Thymus (tissue), 11 donors: ENCODE results near the gene SYMPK. TPM values are rescaled to one million over a fixed set of nuclear protein-coding genes. Genes with fewer than 3 reads are reported as not detected.
A peak's percentile ranks its signal among the peaks of the same experiment; 100 is the strongest.

Experiments used
- DNase-seq, 9 donors: peaks; one replicate each; pipeline ENCODE4 v3.0.0-alpha.2; 2013; ENCODE audit warnings: low spot score in 9 of 9, low read depth in 6 of 9, missing footprints in 1 of 9
- H3K27ac ChIP-seq, 2 donors: one replicate each; pipeline ENCODE4 v1.5.1; 2013; ENCODE audit warnings: control low read depth in 1 of 2, low read depth in 1 of 2, low read length in 1 of 2, mild to moderate bottlenecking in 1 of 2, moderate library complexity in 1 of 2
- H3K27me3 ChIP-seq, 2 donors: one replicate each; pipeline ENCODE4 v1.5.1; 2013; ENCODE audit warnings: low read length in 1 of 2; ENCODE audit not compliant: control insufficient read depth in 2 of 2, insufficient read depth in 1 of 2
- H3K36me3 ChIP-seq, 2 donors: one replicate each; pipeline ENCODE4 v1.5.1; 2013; ENCODE audit warnings: low read length in 1 of 2, mild to moderate bottlenecking in 1 of 2, moderate library complexity in 1 of 2; ENCODE audit not compliant: control insufficient read depth in 2 of 2, insufficient read depth in 2 of 2
- H3K4me1 ChIP-seq, 2 donors: one replicate each; pipeline ENCODE4 v1.5.1; 2013; ENCODE audit warnings: low read length in 2 of 2; ENCODE audit not compliant: control insufficient read depth in 2 of 2, insufficient read depth in 2 of 2
- H3K4me3 ChIP-seq, 2 donors: one replicate each; pipeline ENCODE4 v1.5.1; 2013; ENCODE audit warnings: low read length in 2 of 2, control low read depth in 1 of 2, mild to moderate bottlenecking in 1 of 2
- H3K9me3 ChIP-seq, 2 donors: one replicate each; pipeline ENCODE4 v1.5.1; 2013; ENCODE audit warnings: low read length in 1 of 2, mild to moderate bottlenecking in 1 of 2; ENCODE audit not compliant: control insufficient read depth in 2 of 2, insufficient read depth in 1 of 2
- WGBS: extraction: QIAGEN DNeasy Blood & Tissue Kit; methylation state at CpG from one replicate; pipeline ENCODE4 v1.1.7; 2013; 5-methylcytosine and 5-hydroxymethylcytosine counted together
- polyA plus RNA-seq: library from polyadenylated mRNA; stranded (reverse); fragments of 200-250 nt; gene quantifications from one replicate; pipeline ENCODE4 v1.2.3, GENCODE V29; 2013
- total RNA-seq: library from RNA; stranded (reverse); fragments of 120-200 nt; gene quantifications from one replicate; pipeline ENCODE4 v1.2.4, GENCODE V29; 2013
- donor health status: healthy.

SYMPK gene
- total and polyA plus RNA-seq, 2 donors, result 24.5 to 151 TPM

GRCh38 chr19:45882652-45883585, 20.0 kb upstream of the SYMPK start:
- Histone ChIP-seq H3K4me3 (peak overlapping the region in 1 of 2 donors; percentile 35), H3K9me3 (no peaks in the 10 kb centered on the region), H3K4me1 (peaks cover 12 to 43% of the 10 kb centered on the region in 2 donors), H3K36me3 (peaks cover 0 to 9% of the 10 kb centered on the region in 2 donors), H3K27me3 (peaks cover 0 to 12% of the 10 kb centered on the region in 2 donors), H3K27ac (no peak overlapping the region)
- 45% methylated on average over 47 of the region's 47 CpGs for WGBS
- peak in 7 of 9 donors; percentile 55 to 88 (median 77) for DNase-seq

- Histone ChIP-seq H3K27me3 (peaks cover 0 to 21% of the 10 kb centered on the region in 2 donors), H3K4me3 (no peak overlapping the region), H3K27ac (no peak overlapping the region), H3K9me3 (no peaks in the 10 kb centered on the region), H3K4me1 (peaks cover 12 to 42% of the 10 kb centered on the region in 2 donors), H3K36me3 (peaks cover 0 to 9% of the 10 kb centered on the region in 2 donors)
- DNase-seq, result no peak
- 66% methylated on average over 4 of the region's 4 CpGs for WGBS
These were observed 19.1 kb upstream of the SYMPK start for GRCh38 chr19:45881909-45882528.

- WGBS, result 92% methylated on average over 10 of the region's 10 CpGs
- Histone ChIP-seq H3K4me3 (no peak overlapping the region), H3K4me1 (peaks cover 18 to 43% of the 10 kb centered on the region in 2 donors), H3K36me3 (peaks cover 0 to 9% of the 10 kb centered on the region in 2 donors), H3K27me3 (peaks cover 4 to 28% of the 10 kb centered on the region in 2 donors), H3K9me3 (no peaks in the 10 kb centered on the region), H3K27ac (no peak overlapping the region)
- DNase-seq, result no peak
These were observed 18.3 kb upstream of the SYMPK start for GRCh38 chr19:45881082-45881908.

GRCh38 chr19:45879971-45880370, 17.0 kb upstream of the SYMPK start:
- 98% methylated on average over 2 of the region's 2 CpGs for WGBS
- H3K27me3 ChIP-seq, result peaks cover 4 to 41% of the 10 kb centered on the region in 2 donors
- H3K9me3 ChIP-seq, result no peaks in the 10 kb centered on the region
- no peak for DNase-seq
- H3K4me1 ChIP-seq, result peaks cover 14 to 45% of the 10 kb centered on the region in 2 donors
- no peak overlapping the region for H3K4me3 ChIP-seq
- peaks cover 0 to 9% of the 10 kb centered on the region in 2 donors for H3K36me3 ChIP-seq
- H3K27ac ChIP-seq, result no peak overlapping the region

- Histone ChIP-seq H3K36me3 (peaks cover 0 to 2% of the 10 kb centered on the region in 2 donors), H3K4me1 (peaks cover 9 to 41% of the 10 kb centered on the region in 2 donors), H3K4me3 (no peak overlapping the region), H3K27me3 (peaks cover 4 to 45% of the 10 kb centered on the region in 2 donors), H3K9me3 (no peaks in the 10 kb centered on the region), H3K27ac (no peak overlapping the region)
- no peak for DNase-seq
- 72% methylated on average over 8 of the region's 8 CpGs for WGBS
These were observed 16.1 kb upstream of the SYMPK start for GRCh38 chr19:45879055-45879454.

- Histone ChIP-seq H3K4me1 (peaks cover 9 to 34% of the 10 kb centered on the region in 2 donors), H3K36me3 (no peaks in the 10 kb centered on the region), H3K4me3 (no peak overlapping the region), H3K27ac (no peak overlapping the region), H3K9me3 (no peaks in the 10 kb centered on the region), H3K27me3 (peaks cover 4 to 49% of the 10 kb centered on the region in 2 donors)
- WGBS, result 81% methylated on average over 11 of the region's 11 CpGs
- no peak for DNase-seq
These were observed 15.3 kb upstream of the SYMPK start for GRCh38 chr19:45878043-45878794.

- WGBS, result 6% methylated on average over 41 of the region's 41 CpGs
- peaks cover 4 to 49% of the 10 kb centered on the region in 2 donors for H3K27me3 ChIP-seq
- peak in 1 of 9 donors; percentile 47 for DNase-seq
- peak overlapping the region in 1 of 2 donors; percentile 24 for H3K4me3 ChIP-seq
- H3K27ac ChIP-seq, result peak overlapping the region; percentile 26 to 46
- H3K9me3 ChIP-seq, result no peaks in the 10 kb centered on the region
- H3K36me3 ChIP-seq, result no peaks in the 10 kb centered on the region
- H3K4me1 ChIP-seq, result peaks cover 6 to 18% of the 10 kb centered on the region in 2 donors
These were observed 13.7 kb upstream of the SYMPK start for GRCh38 chr19:45876411-45877197.

GRCh38 chr19:45876161-45876410, 13.1 kb upstream of the SYMPK start:
- Histone ChIP-seq H3K36me3 (no peaks in the 10 kb centered on the region), H3K4me3 (no peak overlapping the region), H3K9me3 (no peaks in the 10 kb centered on the region), H3K4me1 (peaks cover 6 to 18% of the 10 kb centered on the region in 2 donors), H3K27me3 (peaks cover 4 to 47% of the 10 kb centered on the region in 2 donors), H3K27ac (peak overlapping the region; percentile 26 to 46)
- no peak for DNase-seq
- 45% methylated on average over 4 of the region's 4 CpGs for WGBS
